GM21367 (cell line): ENCODE measurements around the gene RAB8B.
A peak's percentile ranks its signal among the peaks of the same experiment; 100 is the strongest.

Experiments used
- ATAC-seq: cut with Tn5 transposase; IDR thresholded peaks from one replicate; pipeline ENCODE4 v1.9.1; 2021; ENCODE audit not compliant: unreplicated experiment

RAB8B gene

DNA sequence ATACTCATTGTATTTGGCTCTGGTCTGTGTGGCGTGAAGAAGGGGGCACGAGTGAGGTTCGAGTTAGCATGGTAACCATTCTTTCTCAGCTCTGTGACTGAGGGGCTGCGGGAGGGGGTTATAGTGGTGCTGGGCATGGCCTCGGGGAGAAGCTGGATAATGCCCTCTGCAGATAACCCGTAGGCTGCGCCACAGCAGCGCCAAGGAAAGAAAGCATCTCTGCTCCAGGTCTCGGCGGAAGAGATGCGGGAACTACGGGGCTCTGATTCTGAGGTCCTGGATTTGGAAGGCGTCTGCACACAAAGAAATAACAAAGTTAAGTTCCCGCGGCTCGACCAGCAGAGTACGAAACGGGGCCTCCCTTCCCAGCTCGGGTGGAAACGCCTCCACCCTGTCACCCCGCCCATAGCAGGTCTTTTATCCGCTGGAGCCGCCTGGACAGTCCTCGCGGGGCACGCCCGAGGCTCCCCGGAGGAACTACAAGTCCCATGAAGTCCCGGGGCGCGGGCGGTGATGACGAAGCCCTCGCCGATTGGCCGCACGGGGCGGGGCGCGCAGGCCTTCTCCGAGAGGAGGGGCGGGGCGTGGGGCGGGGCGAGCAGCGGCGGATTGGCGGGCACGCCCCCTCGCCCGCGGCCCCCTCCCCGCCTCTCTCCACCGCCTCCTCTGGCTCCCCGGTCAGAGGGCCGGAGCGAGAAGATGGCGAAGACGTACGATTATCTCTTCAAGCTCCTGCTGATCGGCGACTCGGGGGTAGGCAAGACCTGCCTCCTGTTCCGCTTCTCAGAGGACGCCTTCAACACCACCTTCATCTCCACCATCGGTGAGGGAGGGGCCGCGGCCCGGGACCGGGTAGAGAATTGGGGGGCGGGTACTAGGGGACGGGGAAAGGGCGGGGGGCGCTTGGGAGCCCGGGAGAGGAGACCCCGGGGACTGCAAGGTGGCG is at the start of gene RAB8B:
Gene RAB8B, plus strand, starts transcription at position 681 of the 946 bp plus-strand sequence. Its CDS starts 19 bp downstream, at position 700.
- peak; percentile 62 for ATAC-seq

DNA sequence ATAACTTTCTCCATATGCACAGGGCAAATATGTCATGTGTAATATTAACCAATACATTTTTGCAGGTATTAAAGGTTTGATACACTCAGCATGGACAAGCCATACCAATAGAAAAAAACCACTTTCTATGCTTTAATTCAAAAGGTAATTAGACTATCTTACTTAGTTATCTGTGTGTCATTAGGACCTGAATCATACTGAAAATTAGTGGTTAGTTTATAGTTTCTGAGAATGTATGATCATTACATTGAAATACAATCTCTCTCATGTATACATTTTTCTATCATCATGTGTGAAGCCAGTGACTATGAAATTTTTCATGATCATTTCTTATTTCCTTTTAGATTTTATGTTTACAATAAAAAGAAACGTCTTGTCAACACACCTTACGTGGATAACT is 48.5 kb upstream of the RAB8B start:
- ATAC-seq = no peak

DNA sequence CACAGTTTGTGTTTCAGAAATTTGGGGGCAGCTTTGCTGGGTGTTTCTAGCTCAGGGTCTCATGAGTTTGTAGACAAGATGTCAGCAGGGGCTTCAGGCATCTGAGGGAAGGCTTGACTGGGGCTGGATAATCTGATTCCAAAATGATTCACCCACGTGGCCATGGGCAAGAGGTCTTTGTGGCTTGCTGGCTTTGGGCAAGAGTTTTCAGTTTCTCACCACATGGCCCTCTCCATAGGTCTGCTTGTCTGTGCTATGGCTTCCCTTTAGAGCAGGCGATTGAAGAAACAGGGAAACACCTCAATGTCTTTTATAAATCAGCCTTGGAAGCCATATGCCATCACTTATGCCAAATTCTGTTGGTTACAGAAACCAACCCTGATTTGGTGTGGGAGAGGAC is 44.0 kb upstream of the RAB8B start:
- ATAC-seq = no peak

DNA sequence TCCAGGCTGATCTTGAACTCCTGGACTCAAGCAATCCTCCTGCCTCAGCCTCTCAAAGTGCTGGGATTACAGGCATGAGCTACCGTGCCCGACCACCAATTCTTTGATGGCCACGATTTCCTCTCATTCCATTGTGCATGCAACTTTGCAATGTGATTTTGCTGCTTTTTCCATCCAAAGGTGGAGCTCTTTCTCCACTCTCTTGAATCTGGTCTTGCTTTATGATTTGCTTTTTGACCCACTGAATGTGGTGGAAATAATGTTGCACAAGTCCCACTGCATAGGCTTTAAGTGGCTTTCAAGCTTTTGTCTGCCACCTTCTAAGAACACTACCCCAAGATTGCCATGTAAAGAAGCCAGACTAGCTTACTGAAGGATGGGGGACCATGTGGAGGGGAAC is 42.7 kb upstream of the RAB8B start:
- no peak for ATAC-seq

DNA sequence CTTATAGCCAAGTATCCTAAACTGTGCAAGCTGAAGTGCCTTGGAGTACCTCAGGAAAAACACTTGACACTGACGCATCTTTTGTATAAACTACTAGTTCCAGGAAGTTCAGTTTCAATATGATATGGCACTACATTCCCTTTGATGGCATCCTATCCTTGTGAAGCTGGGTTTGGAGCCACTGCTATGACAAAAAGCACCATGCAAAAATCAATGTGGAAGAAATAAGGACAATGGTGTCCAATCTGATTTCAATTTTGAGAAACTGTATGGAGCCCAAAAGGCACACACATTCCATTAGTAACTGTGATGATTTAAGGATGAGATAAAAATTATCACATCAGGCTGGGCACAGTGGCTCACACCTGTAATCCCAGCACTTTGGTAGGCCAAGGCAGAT is 37.7 kb upstream of the RAB8B start:
- ATAC-seq = no peak

DNA sequence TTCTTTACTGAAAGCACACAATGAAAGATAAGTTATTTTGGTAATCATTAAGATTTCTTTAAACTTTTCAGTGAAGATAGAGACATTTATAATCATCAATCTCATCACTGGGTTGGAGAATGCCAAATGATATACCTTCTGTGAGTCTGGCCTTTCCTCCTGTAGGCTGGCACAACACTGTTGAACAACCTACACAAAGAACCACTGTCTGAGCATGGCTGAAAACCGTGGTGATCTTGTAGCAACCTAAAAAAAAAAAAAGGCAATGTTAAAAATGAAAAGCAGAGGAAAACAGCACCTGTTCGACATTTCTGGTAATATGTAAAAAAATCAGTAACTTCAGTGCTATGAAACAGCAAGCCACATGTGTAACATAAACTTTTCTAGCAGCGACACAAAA is 33.9 kb upstream of the RAB8B start:
- no peak for ATAC-seq

DNA sequence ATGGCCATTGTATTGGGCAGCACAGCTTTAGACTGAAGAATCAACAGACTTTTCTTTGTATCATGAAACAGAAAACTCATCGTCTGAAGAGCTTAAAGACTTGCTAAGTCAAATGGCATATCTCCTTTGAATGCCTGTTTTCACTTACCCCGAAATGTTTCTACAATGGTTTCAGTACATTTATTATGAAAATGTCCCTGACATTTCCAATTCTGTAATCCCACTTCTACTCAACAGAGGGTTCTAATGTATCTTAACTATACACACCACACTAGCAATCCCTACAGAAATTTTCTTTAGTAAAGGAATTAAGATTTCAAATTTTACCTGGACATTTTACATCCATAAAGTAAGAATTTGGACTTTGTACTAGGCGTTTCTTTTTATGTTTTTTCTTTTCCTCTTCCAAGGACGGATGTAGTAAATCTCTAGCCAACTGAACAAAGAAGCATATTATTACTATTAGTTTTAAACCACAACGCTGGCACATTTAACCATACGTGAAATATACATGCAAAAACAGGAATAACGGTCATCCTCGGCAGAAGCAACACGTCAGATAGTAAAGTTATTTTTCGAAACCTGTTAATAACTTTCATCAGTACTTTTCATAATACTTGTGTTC is 33.2 kb upstream of the RAB8B start:
- no peak for ATAC-seq

DNA sequence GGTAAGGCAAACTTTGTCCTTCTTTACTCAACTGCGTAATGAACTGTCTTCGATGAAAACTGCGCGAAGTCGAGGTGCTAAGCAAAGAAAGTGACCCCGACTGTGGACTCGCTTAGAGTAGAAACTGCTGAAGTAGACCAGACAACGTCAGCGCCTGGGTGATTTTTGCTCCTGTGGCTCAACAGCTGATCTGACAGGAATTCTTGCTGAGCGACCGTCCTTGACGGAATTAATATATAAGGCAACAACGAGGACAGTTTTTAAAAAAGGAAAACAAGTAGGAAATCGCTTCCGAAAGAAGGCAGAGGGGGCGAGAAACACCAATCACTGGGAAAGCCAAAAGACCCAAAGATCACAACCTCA is 32.7 kb upstream of the RAB8B start:
- peak; percentile 3 for ATAC-seq

DNA sequence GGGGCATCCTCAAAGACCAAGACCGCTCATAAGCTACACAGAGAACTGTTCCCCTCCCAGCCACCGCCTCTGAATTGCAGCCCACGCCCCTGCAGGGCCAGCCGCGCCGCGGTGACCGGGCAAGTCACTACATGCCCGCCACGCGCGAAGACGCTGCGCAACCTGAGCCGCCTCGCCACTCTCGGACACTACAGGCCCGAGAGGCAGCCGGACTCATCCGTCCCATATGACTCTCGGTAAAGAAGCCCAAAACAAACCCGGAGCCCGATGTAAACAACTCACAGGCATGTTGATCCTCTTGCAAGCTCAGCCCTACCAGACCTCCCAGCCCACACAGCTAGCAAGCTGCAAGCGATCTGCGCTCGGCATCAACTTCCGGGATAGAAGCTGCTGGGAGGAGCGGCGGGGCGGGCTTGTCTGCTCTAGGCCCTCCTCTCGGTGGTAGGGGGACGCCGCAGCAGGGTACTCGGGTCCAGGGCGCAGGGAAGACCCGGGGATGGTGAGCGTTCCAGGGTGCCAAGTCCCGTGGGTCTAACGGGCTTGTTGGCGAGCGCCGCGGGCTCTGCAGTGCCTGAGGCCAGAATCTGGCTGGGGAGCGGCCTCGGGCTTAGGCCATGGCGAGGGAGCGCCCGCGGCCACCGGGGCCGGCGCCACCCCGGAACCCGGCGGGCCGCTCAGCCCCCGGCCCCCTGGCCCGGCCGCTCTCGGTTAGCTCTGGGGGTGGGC is 32.1 kb upstream of the RAB8B start, which contains the start of gene RPS27L:
Gene RPS27L, minus strand, starts transcription at position 360 of the 726 bp plus-strand sequence. Its CDS starts 72 bp downstream, at position 288.
- ATAC-seq = peak; percentile 80

DNA sequence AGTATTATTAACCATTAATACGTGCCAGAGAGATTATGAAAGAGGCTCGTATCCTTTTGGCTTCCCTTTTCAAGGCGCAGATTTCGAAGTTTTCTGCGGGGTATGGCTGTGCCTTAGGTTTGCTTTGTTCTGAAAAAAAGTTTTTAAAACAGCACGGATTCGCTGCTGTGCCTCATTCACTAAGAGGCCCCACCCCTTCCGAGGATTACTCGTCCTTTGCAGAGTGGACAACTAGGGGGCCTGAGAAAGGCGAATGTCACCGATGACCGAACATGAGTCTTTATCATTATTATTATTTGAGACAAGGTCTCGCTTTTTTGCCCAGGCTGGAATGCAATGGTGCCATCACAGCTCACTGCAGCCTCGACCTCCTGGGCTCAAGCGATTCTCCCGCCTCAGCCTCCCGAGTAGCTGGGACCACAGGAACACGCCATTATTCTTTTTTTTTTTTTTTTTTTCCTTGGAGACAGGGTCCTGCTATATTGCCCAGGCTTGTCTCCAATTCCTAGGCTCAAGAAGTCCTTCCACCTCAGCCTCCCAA is 31.4 kb upstream of the RAB8B start:
- ATAC-seq = peak; percentile 11

DNA sequence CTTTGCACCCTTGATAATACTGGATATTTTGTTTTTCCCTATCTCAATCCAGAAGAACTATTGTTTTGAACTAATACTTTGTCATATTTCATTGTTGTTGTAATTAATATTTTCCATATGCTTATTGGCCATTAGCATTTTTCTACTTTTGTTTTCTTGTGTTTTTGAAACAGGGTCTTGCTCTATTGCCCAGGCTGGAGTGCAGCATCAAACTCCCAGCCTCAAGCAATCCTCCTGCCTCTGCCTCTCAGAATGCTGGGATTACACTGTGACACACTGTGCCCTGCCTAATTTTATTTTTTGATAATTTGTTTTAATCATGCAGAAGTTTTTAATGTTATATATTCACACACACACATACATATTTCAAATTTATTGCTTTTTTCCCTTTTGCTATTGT is 28.8 kb upstream of the RAB8B start:
- ATAC-seq = no peak

DNA sequence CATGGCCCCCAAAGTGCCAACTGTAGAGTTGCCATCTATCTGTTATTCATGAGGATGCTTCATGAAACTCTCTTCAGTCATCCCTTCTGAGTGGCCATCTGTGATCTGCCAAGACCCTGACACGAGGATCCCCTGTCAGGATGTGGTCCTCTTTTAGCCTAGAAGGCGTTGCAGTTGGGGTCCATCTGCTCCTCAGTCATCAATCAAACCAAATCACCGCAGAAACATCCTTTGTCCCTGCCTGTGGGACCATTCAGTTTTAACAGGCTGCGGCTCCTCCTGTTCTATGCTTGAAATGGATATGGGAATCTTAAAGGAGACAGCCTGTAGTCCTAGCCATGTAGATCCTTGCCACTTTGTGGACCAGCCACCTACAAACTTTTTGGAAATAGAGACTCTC is 26.2 kb upstream of the RAB8B start:
- no peak for ATAC-seq

DNA sequence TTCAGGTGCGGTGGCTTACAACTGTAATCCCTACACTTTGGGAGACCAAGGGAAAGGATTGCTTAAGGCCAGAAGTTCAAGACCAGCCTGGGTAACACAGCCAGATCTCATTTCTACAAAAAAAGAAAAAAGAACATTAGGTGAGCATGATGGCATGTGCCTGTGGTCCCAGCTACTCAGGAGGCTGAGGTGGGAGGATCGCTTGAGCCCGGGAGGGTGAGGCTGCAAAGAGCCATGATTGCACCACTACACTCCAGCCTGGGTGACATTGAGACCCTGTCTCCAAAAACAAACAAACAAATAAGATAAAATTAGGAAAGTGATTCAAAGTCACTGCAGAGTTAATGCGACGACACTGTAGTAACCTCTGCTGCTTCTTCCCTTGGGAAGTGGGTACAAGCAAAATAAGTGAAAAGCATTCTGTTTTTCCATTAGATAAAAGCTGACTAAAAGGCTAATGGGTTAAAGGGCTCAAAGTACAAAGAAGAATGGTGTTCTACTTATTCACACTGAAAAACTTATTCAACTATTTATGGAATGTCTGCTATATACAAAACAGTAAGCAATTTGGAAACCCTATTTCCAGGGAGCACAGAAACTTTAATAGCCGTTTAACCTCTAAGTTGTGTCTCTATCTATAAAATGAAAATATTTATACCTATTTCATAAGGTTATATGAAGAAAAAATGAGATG is 24.1 kb upstream of the RAB8B start:
- no peak for ATAC-seq

DNA sequence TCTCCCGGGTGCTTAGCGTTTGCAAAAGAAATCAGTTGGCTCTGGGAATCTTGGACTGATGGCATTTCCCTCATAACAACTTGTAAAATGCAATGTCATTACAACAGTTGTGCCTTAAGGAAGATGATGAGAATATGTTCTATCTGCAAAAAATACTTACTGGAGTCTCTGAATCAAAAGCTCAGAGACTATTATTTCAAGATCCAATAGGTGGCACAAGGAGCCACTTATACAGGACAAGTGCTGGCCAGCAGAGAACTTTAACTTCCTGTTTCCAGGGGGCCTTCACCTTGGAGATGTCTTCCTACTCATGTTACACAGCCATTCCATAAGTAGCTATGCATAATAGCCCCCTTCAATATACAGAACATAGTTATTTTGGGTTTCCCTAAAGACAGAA is 23.2 kb upstream of the RAB8B start:
- no peak for ATAC-seq

DNA sequence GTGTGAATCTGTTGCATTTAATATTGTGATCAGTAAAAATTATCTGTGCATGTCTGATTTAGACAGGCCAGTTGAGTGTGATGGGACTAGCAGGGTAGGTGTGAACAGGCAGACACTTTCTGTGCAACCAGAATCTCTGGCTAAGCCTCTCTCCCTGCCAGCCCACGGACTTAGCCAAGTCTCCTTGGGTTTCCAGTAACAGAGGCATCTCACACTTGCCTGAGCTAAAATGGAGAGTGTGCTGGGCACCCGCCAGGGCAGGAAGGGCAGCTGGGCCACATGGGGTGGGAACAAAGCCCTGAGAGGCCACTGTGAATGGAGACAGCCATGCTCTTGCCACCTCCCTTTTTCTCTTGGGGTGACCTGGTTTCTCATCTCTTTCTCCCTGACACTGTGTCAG is 19.6 kb upstream of the RAB8B start:
- ATAC-seq = no peak

DNA sequence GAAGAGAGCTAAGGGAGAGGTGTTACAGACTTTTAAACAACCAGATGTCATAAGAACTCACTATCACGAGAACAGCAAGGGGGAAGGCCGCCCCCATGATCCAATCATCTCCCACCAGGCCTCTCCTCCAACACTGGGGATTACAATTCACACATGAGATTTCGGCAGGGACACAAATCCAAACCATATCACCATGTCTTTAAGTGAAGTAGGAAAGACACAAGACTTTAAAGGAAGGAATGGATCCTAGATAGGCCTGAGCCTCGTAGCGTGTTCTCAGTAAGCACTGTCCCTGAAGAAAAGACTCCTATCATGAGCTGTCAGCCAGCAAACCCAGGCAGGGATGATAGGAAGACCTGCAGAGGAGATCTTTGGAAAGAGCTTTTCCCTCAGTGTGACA is 17.0 kb upstream of the RAB8B start:
- ATAC-seq = no peak

DNA sequence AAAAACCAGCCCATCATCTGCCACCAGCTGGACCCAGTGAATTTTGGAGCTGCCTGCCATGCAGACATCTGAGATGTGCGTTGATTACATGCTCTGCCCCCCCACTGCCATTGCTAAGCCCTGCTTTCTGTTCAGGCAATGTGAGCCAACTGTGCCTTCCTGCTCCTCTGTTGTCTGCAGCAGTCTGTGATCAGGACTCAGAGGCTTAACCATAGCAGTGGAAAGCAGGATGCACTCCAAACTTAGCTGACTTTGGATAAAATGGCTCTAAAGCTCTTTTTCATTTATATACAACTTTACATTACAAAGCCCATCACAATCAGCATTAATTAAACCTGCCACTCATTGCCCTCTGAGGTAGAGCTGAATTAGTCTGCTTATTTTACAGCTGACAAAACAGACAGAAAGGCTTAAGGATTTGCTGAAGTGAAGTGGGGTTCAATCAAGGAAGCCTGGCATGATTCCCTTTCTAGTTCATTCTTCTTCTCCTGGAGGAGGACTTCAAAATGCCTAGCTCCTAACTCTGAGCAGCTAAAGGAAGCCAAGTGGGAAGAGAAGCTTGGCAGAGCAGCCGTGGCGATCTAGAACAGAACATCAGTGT is 16.5 kb upstream of the RAB8B start:
- ATAC-seq = no peak

DNA sequence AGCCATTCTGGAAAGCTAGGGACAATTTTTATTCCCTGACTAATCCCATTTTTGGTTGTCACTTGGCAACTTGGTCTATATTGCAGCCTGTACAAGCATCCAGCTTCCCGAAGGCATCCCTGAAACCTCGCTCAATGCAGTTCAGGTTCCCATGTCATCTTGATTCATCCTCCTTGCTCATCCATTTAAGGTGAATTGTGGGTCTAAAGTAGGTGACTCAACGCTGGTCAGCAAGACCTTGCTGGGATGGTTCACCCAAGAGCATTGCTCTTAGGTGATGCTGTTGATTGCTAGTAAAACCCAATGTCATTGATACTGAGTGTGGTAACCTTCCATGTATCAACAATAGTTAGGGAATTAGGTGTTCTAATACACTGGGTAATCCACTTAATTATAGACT is 13.1 kb upstream of the RAB8B start:
- ATAC-seq = no peak

DNA sequence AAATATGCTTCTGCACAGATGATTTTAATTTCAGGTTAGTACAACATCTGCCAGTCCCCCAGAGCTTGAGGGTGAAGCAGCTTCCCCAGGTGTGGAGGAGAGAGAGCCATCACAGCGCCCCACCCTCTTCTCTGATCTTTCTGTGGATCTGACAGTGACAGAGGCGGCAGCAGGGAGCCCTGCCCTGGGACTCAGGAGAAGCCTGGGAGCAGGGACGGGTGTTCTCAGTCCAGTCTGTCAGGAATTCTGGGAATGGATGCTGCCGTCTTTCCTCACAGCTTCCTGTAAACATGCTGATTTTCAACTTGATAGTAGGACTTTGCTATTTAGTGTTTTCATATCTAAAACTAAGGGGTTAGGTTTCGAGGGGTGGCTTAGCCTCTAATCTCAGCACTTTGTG is 11.4 kb upstream of the RAB8B start:
- no peak for ATAC-seq

DNA sequence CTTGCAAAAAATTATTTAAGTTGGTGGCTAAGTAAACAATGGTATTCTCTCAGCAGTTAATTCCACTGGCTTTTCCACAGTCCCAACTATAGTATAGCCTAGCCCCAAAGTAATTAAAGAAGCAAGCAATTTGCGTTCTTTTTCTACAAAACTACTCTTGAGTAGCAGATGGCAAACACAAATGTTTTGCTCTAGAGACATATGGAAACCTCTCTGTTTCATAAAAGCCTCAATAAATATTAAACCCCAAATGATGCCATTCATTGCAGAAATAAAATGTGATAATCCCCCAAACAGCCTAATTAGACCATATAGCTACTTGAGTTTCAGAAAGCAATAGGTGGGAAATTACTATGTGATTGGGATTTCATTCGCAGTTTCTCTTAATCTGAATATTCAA is 8.7 kb upstream of the RAB8B start:
- ATAC-seq = no peak
